K562 (cell line): ENCODE data around the gene MATN1. TPM values are rescaled to one million over a fixed set of nuclear protein-coding genes. Genes with fewer than 3 reads are reported as not detected.

Source experiments
- BMI1 ChIP-seq: fragments of 150-350 bp; IDR thresholded peaks from 2 replicates; pipeline ENCODE4 v1.6.1; 2014; ENCODE audit warnings: low read length
- HLTF ChIP-seq: fragments of 450-650 bp; IDR thresholded peaks from 2 replicates; pipeline ENCODE4 v1.6.1; 2016
- KDM1A ChIP-seq, 2 experiments: fragments of 450-650 bp; IDR thresholded peaks; 2 replicates each; pipeline ENCODE4 v1.6.1; 2016; ENCODE audit warnings: mild to moderate bottlenecking in 2 of 2
- NCOR1 ChIP-seq: fragments of 450-650 bp; IDR thresholded peaks from 2 replicates; pipeline ENCODE4 v1.6.1; 2016; ENCODE audit warnings: mild to moderate bottlenecking, moderate library complexity
- PTRF ChIP-seq: fragments of 450-650 bp; IDR thresholded peaks from 2 replicates; pipeline ENCODE4 v1.6.1; 2016; ENCODE audit warnings: mild to moderate bottlenecking, missing genetic modification characterization, missing compliant biosample characterization
- SP2 ChIP-seq: IDR thresholded peaks from 2 replicates; pipeline ENCODE4 v1.6.1; 2011; ENCODE audit warnings: mild to moderate bottlenecking, low read depth, low read length, moderate library complexity; ENCODE audit not compliant: poor library complexity, severe bottlenecking; ENCODE audit errors: extremely low read depth
- SRSF3 ChIP-seq: fragments of 200-400 bp; formaldehyde crosslinking; IDR thresholded peaks from 2 replicates; pipeline ENCODE4 v1.6.1; 2016; ENCODE audit warnings: mild to moderate bottlenecking, low read length, moderate library complexity; ENCODE audit not compliant: insufficient read depth
- ZNF41 ChIP-seq: fragments of 250-450 bp; sonication (Bioruptor Pico); conservative IDR thresholded peaks from 2 replicates; pipeline ENCODE4 v1.4.0; 2020; ENCODE audit warnings: mild to moderate bottlenecking
- polyA plus RNA-seq, 8 experiments: library from polyadenylated mRNA; depleted of rRNA in 4 of 8; stranded (reverse) in 5 of 8; unstranded in 3 of 8; fragments of >200 nt; fragmentation: Nextera tagmentation in 2 of 8; fragmentation: Illumina TruSeq in 1 of 8; extraction: Ambion mirVana in 2 of 8; extraction: Trizol in 1 of 8; gene quantifications; 2 replicates each; pipeline versions ENCODE4 v1.2.1 to v1.2.3, GENCODE V29; 2011 to 2014; ENCODE audit warnings: inconsistent platforms in 1 of 8, missing spikeins in 1 of 8
- total RNA-seq, 7 experiments: library from RNA; depleted of rRNA in 6 of 7; stranded (reverse); fragments of >200 nt in 6 of 7; fragmentation: Illumina TruSeq in 2 of 7; extraction: Trizol in 2 of 7; gene quantifications; 2 replicates each; pipeline versions ENCODE4 v1.2.1 to v1.2.3, GENCODE V29; 2011 to 2021; ENCODE audit warnings: low replicate concordance in 1 of 7
- TF ChIP-seq, protein P1 (sequence below): fragments of 250-450 bp; sonication (Bioruptor Pico); IDR thresholded peaks from 2 replicates; pipeline ENCODE4 v1.5.0; 2020; ENCODE audit warnings: mild to moderate bottlenecking
- TF ChIP-seq, protein P2 (sequence below): fragments of 250-450 bp; sonication (Bioruptor Pico); IDR thresholded peaks from 2 replicates; pipeline ENCODE4 v1.4.0; 2020; ENCODE audit warnings: mild to moderate bottlenecking, moderate library complexity
- TF ChIP-seq, protein P3 (sequence below): sonication (generic); formaldehyde crosslinking; IDR thresholded peaks from 2 replicates; pipeline ENCODE4 v1.8.1; 2023; ENCODE audit warnings: mild to moderate bottlenecking, missing genetic modification reagents, moderate library complexity
- TF ChIP-seq, protein P4 (sequence below): sonication (generic); formaldehyde crosslinking; IDR thresholded peaks from 2 replicates; pipeline ENCODE4 v1.8.0; 2022; ENCODE audit warnings: missing genetic modification reagents, mild to moderate bottlenecking, moderate library complexity, borderline replicate concordance
- TF ChIP-seq, protein P5 (sequence below): fragments of 450-650 bp; IDR thresholded peaks from 2 replicates; pipeline ENCODE4 v1.6.1; 2016

The MATN1 gene
- total and polyA plus RNA-seq, 9 of the 15 experiments (the other 6 are each of a cell fraction or from before 2014, with no cell fraction given) = 0.10 to 2.3 (median 1.2) TPM

DNA sequence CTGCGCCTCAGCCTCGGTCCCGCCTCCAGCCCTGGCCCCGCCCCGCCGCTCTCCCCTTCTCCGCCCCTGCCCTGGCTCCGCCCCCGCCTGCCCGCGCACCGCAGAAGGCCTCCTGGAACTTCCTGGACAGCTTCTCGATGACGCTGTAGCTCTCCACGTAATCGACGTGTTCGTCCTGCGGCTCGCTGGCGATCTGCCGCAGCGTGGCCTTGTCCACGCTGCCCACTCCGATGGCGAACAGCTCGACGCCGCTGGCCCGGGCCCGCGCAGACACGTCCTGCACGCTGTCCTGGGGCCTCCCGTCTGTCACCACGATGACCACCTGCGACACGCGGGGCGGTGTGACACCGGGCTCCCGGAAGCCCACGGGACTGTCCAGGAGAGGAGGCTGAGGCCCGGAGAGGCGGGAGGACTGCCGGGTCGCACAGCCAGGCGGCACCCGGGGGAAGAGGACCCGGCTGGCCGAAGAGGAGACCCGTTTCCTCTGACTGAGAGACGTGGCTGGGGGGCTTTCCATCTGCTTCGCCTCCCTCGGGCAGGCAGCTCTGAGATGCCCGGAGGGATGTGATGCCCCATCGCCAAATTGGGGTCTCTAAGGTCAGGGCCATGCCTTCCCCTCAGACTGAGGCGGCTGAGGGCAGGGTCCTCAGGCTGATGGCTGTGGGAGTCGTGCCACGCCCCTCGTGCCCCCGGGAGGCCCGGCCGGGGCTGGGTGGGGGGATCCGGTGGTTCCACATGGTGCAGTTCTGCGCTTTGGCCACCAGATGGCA is 4.6 kb downstream of the MATN1 start (continued):
- TF ChIP-seq, protein P1, sequence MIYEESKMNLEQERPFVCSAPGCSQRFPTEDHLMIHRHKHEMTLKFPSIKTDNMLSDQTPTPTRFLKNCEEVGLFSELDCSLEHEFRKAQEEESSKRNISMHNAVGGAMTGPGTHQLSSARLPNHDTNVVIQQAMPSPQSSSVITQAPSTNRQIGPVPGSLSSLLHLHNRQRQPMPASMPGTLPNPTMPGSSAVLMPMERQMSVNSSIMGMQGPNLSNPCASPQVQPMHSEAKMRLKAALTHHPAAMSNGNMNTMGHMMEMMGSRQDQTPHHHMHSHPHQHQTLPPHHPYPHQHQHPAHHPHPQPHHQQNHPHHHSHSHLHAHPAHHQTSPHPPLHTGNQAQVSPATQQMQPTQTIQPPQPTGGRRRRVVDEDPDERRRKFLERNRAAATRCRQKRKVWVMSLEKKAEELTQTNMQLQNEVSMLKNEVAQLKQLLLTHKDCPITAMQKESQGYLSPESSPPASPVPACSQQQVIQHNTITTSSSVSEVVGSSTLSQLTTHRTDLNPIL (CRISPR knock-in tag) = peak; percentile 84
- peak; percentile 85 for TF ChIP-seq ZNF41 (CRISPR knock-in tag)
- TF ChIP-seq PTRF (tag) = no peak
- TF ChIP-seq, protein P2, sequence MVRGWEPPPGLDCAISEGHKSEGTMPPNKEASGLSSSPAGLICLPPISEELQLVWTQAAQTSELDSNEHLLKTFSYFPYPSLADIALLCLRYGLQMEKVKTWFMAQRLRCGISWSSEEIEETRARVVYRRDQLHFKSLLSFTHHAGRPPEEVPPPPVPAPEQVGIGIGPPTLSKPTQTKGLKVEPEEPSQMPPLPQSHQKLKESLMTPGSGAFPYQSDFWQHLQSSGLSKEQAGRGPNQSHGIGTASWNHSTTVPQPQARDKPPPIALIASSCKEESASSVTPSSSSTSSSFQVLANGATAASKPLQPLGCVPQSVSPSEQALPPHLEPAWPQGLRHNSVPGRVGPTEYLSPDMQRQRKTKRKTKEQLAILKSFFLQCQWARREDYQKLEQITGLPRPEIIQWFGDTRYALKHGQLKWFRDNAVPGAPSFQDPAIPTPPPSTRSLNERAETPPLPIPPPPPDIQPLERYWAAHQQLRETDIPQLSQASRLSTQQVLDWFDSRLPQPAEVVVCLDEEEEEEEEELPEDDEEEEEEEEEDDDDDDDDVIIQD (CRISPR knock-in tag) = 0 out of 2 replicates have a peak, but pooled peaks have one; percentile 34
- TF ChIP-seq HLTF = peak; percentile 36
- TF ChIP-seq, protein P3, sequence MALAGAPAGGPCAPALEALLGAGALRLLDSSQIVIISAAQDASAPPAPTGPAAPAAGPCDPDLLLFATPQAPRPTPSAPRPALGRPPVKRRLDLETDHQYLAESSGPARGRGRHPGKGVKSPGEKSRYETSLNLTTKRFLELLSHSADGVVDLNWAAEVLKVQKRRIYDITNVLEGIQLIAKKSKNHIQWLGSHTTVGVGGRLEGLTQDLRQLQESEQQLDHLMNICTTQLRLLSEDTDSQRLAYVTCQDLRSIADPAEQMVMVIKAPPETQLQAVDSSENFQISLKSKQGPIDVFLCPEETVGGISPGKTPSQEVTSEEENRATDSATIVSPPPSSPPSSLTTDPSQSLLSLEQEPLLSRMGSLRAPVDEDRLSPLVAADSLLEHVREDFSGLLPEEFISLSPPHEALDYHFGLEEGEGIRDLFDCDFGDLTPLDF (CRISPR knock-in tag) = peak; percentile 97
- TF ChIP-seq, protein P4, sequence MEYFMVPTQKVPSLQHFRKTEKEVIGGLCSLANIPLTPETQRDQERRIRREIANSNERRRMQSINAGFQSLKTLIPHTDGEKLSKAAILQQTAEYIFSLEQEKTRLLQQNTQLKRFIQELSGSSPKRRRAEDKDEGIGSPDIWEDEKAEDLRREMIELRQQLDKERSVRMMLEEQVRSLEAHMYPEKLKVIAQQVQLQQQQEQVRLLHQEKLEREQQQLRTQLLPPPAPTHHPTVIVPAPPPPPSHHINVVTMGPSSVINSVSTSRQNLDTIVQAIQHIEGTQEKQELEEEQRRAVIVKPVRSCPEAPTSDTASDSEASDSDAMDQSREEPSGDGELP (CRISPR knock-in tag) = peak; percentile 87
- TF ChIP-seq BMI1 = no peak
- TF ChIP-seq KDM1A (IDR thresholded peaks at IDR 0.05) = no peak
- TF ChIP-seq NCOR1 = no peak; the same call in 1 of the 2 replicates
- TF ChIP-seq, protein P5, sequence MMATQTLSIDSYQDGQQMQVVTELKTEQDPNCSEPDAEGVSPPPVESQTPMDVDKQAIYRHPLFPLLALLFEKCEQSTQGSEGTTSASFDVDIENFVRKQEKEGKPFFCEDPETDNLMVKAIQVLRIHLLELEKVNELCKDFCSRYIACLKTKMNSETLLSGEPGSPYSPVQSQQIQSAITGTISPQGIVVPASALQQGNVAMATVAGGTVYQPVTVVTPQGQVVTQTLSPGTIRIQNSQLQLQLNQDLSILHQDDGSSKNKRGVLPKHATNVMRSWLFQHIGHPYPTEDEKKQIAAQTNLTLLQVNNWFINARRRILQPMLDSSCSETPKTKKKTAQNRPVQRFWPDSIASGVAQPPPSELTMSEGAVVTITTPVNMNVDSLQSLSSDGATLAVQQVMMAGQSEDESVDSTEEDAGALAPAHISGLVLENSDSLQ = peak; percentile 62; the same call in 1 of the 2 replicates
- peak; percentile 96; the same call in 1 of the 2 replicates for TF ChIP-seq SRSF3
- TF ChIP-seq SP2 = no peak
